GM23248 (cell line): Measurements from ENCODE around the gene TNS3.

Experiments
- EZH2 ChIP-seq: fragments of 200-600 bp; sonication (generic); IDR thresholded peaks from 2 replicates; pipeline ENCODE4 v1.6.1; 2018; ENCODE audit warnings: antibody characterized with exemption, mild to moderate bottlenecking; ENCODE audit not compliant: insufficient read depth, poor library complexity, severe bottlenecking
- EZH2phosphoT487 ChIP-seq: fragments of 200-600 bp; sonication (generic); IDR thresholded peaks from 2 replicates; pipeline ENCODE4 v1.6.1; 2018; ENCODE audit warnings: antibody characterized with exemption, moderate library complexity, mild to moderate bottlenecking, low read depth; ENCODE audit not compliant: insufficient read depth

GRCh38 chr7:47504551-47505311 is 77.2 kb downstream of the TNS3 start:
- TF ChIP-seq EZH2 (no peak), EZH2phosphoT487 (no peak)
